Measurements from ENCODE around the gene IFNK. TPM values are rescaled to one million over a fixed set of nuclear protein-coding genes. Genes with fewer than 3 reads are reported as not detected.

The IFNK gene
- total RNA-seq, 2 experiments from 2014 or later: not detected

DNA sequence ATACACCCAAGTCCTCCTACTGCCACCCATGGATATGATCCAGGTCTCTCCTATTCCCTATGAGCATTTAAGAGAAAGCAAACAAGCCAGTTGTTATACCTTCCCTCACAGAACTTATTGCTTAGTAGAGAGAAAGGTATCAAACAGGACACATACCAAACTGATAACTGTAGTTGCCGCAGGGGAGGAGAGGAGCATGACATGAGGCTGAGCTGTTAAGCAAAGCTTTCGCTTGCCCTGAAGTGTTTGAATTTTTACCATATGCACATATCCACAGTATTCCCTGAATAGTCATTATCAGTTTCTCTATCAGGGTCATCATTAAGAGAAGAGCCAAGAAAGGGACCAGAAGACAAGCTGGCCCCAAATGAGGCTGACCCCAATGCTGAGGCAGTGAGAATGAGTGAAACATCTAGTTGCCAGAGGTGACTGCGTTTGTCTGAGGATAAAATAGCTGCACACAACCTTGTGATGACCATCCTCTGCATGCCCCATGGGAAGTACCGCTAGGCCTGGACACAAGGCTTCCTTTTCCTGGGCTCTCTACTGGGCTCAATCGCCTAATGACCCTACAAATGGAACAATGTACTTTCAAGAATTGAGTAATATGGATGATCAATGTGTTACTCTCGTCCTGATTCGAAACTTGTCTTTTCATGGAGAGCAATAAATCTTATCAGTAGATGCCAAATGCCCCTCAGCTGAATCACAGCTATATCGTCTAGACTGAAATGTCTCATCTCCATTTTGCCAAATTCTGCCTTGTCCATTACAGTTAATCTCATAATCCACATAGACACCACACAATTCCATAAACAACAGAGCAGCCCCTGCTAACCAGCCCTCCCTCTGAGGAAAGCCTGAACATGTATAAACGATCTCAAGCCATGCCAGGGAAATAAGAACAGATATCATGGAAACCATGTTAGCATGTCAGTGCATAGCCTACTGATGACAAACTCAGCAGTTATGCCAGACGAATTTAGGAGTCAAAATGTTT lies 4.3 kb upstream of the IFNK start:
- POLR2A ChIA-PET: no interaction called here
- Mint-ChIP-seq H3K4me1 (no peaks in the 10 kb centered on the region), H3K27me3 (no peaks in the 10 kb centered on the region), H3K9me3 (no peaks in the 10 kb centered on the region), H3K27ac (no peak overlapping the region), H3K36me3 (ENCODE audit: low read depth) (no peaks in the 10 kb centered on the region), H3K4me3 (no peak overlapping the region)
- DNase-seq: no peak
- CTCF ChIA-PET: no interaction called here

- CTCF ChIA-PET: no interaction called here
- DNase-seq: no peak
- Mint-ChIP-seq H3K27ac (no peak overlapping the region), H3K9me3 (no peaks in the 10 kb centered on the region), H3K4me3 (no peak overlapping the region), H3K36me3 (ENCODE audit: low read depth) (no peaks in the 10 kb centered on the region), H3K27me3 (peaks cover 3% of the 10 kb centered on the region), H3K4me1 (no peaks in the 10 kb centered on the region)
- POLR2A ChIA-PET: no interaction called here
Measured at GRCh38 chr9:27520986-27521385, 3.1 kb upstream of the IFNK start.

DNA sequence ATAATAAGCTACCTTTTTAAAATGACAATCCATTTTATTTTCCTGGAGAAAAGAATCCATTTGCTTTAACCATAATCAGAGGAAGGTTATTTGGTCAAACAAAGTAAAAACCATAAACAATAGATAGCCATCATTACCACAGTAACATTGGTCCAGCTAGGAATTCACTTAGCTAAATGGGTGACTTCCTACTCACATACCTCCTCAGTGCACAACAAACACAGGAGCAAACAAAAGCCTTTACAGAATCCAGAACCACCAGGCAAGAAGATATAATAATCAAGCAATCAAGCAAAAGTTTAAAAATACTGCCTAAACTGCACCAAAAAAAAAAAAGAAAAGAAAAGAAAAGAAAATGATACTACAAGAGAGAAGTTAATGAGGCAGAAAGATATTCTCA lies 949 bp upstream of the IFNK start:
- DNase-seq: no peak
- peaks cover 6% of the 10 kb centered on the region for H3K4me1 Mint-ChIP-seq
- CTCF ChIA-PET: interaction anchor here (1.2 to 1.6 kb wide), 2 partner anchors 9 to 13 kb away, joined by 3 to 4 read pairs; no protein-coding TSS in a partner anchor
- H3K4me3 Mint-ChIP-seq: no peak overlapping the region
- H3K27me3 Mint-ChIP-seq: peaks cover 20% of the 10 kb centered on the region
- no peak overlapping the region for H3K27ac Mint-ChIP-seq
- no peaks in the 10 kb centered on the region for H3K9me3 Mint-ChIP-seq
- POLR2A ChIA-PET: no interaction called here
- H3K36me3 Mint-ChIP-seq (ENCODE audit: low read depth): no peaks in the 10 kb centered on the region

DNA sequence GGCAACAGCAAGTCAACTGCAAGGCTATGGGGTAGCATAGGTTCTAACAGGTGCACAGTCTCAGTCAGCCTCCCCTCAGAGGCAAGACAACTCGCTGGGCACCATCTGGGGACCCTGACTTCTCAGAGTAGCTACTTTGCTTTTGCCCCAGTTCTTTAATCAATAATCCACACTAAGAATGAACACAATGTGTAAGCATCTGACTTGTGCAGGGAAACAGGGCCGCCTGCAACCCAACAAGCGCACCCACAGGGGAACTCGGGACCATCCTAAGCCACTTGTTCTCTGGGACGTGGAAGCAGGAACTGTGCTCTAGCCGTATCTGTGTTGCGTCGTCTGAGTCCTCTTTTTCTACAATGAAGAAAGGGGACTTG lies 3.6 kb downstream of the IFNK start:
- peak overlapping the region; percentile 85 for H3K4me3 Mint-ChIP-seq
- no peak overlapping the region for H3K27ac Mint-ChIP-seq
- no peaks in the 10 kb centered on the region for H3K36me3 Mint-ChIP-seq (ENCODE audit: low read depth)
- POLR2A ChIA-PET: no interaction called here
- CTCF ChIA-PET: interaction anchor here (0.6 kb wide), 1 partner anchor 750 kb away, joined by 3 read pairs; no protein-coding TSS in a partner anchor
- no peaks in the 10 kb centered on the region for H3K9me3 Mint-ChIP-seq
- DNase-seq: no peak
- peaks cover 24% of the 10 kb centered on the region for H3K27me3 Mint-ChIP-seq
- H3K4me1 Mint-ChIP-seq: peaks cover 12% of the 10 kb centered on the region

GRCh38 chr9:27528076-27528885 lies 4.2 kb downstream of the IFNK start:
- H3K27me3 Mint-ChIP-seq: peaks cover 24% of the 10 kb centered on the region
- ChIA-PET POLR2A (no interaction called here), CTCF (no interaction called here)
- H3K9me3 Mint-ChIP-seq: no peaks in the 10 kb centered on the region
- peak; percentile 62 for DNase-seq
- no peak overlapping the region for H3K27ac Mint-ChIP-seq
- H3K36me3 Mint-ChIP-seq (ENCODE audit: low read depth): no peaks in the 10 kb centered on the region
- H3K4me3 Mint-ChIP-seq: peak overlapping the region; percentile 85
- peaks cover 12% of the 10 kb centered on the region for H3K4me1 Mint-ChIP-seq

GRCh38 chr9:27528886-27529315 lies 4.8 kb downstream of the IFNK start:
- peak overlapping the region; percentile 77 for H3K27ac Mint-ChIP-seq
- CTCF ChIA-PET: interaction anchor here (1.0 to 1.6 kb wide), 5 partner anchors 31 to 200 kb away, joined by 3 to 5 read pairs (median 3); no protein-coding TSS in a partner anchor
- peak overlapping the region; percentile 85 for H3K4me3 Mint-ChIP-seq
- POLR2A ChIA-PET: no interaction called here
- no peaks in the 10 kb centered on the region for H3K36me3 Mint-ChIP-seq (ENCODE audit: low read depth)
- peaks cover 24% of the 10 kb centered on the region for H3K27me3 Mint-ChIP-seq
- DNase-seq: peak; percentile 27
- peaks cover 12% of the 10 kb centered on the region for H3K4me1 Mint-ChIP-seq
- no peaks in the 10 kb centered on the region for H3K9me3 Mint-ChIP-seq

DNA sequence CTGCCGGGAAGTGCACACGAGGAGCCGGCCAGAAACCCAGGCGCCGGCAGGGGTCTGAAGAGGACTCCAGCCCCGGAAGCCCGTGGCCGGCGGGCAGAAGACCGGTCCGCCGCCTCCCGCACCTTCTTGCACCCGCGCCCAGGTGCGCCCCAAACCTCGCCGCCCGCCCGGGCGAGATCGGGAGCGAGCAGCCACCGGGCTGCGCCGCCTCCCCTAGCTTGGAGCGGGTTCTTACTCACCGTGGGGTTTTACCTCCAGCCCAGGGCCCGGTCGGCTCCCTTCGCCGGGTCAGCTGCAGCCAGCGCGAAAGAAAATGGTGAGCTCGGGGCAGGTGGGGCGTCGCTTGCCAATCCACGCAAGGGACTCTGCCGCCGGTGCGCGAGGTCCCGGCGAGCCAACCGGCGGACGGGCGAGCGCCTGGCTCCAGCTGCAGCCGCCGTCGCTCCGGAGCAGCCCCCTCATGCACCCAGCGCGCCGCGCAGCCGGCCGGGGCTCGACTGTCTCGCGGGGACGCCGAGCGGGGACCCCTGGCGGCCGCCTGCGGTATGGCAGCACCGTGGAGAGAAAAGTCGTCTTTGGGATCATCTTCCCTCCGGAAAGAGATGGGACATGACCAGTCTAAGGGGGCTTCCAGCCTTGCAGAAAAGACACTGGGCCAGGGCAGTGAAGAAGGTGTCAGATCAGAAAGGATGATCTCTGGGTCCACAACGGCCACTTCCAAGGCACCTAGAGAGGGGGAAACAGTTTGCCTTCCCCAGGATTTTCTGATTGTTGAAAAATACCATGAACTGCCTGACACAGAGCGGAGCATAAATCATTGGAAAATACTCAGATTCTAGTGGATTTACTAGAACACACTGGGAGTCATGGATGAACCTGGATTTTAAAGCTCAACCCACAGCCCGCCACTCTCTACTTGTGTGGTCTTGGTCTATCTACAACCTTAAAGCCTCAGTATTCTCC lies 5.5 kb downstream of the IFNK start, which contains the start of gene MOB3B:
Gene MOB3B (minus strand): TSS at position 499 of the 963 bp plus-strand sequence. CDS start 74,264 bp downstream, outside the sequence.
- no peaks in the 10 kb centered on the region for H3K36me3 Mint-ChIP-seq (ENCODE audit: low read depth)
- H3K4me1 Mint-ChIP-seq: peaks cover 15% of the 10 kb centered on the region
- H3K27me3 Mint-ChIP-seq: peaks cover 24% of the 10 kb centered on the region
- POLR2A ChIA-PET: no interaction called here
- peak within 1 kb of the TSS; percentile 77 for H3K27ac Mint-ChIP-seq
- CTCF ChIA-PET: interaction anchor here (1.0 to 1.6 kb wide), 7 partner anchors 13 to 201 kb away, joined by 3 to 5 read pairs (median 3); no protein-coding TSS in a partner anchor
- no peaks in the 10 kb centered on the region for H3K9me3 Mint-ChIP-seq
- peak; percentile 74 for DNase-seq
- H3K4me3 Mint-ChIP-seq: peak within 1 kb of the TSS; percentile 85

DNA sequence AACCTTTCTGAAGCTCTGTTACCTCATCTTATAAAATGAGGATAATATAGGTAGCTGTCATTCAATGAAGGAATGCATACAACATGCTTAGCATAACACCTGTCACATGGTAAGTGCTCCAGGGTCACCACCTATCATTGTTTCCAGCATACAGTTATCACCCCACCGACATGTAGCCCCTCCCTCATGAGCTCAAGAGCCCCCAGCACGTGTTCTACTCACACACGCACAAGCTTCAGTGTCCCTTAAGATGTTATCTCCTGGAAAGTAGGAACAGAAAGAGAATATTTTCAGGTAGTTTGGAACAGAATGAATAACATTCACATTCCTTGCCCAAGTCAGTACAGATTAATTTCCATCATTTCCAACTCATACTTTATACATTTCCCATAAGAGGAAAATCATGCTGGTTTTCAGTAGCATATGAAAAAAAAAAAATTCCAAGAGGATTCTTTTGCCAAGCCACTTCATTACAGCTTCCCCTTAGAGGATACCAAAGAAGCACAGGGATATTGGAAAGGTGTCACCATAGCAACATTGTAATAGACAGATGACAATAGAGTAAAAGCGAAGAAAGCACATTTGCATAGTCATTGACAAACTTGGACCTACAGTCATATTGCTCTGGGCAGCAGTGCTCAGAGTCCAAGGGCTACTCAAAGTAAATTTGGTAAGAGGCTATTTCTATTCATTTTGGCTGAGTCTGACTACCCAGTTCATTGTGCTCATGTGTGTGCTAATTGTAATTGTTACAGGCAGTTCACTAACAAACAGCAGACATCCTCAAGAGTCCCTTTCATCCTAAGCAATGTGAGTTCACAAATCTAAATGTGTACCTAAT lies 7.0 kb downstream of the IFNK start:
- Mint-ChIP-seq H3K9me3 (no peaks in the 10 kb centered on the region), H3K36me3 (ENCODE audit: low read depth) (no peaks in the 10 kb centered on the region), H3K4me3 (no peak overlapping the region), H3K4me1 (peaks cover 19% of the 10 kb centered on the region), H3K27me3 (peaks cover 20% of the 10 kb centered on the region), H3K27ac (no peak overlapping the region)
- no peak for DNase-seq
- ChIA-PET POLR2A (no interaction called here), CTCF (interaction anchor here (1.0 to 1.1 kb wide), 2 partner anchors 162 to 164 kb away, joined by 3 to 5 read pairs; no protein-coding TSS in a partner anchor)

DNA sequence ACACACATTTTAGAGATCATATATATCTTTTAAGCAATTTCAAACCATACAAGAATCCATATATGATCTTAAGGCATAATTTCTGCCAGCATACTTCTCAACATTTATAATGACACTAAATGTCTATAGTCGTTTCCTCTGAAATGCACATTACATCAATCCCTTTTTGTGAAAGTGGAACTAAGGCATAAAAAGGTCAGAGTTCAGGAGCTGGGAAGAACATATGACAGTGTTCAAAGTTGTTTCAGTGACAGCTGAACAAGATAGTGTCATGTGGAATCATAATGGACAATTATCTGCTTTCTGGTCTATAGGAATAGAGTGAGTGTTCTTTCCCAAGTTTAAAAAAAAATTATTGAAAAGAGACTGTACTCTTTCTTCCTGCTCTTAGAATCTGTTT lies 8.0 kb downstream of the IFNK start:
- ChIA-PET CTCF (interaction anchor here (1.3 kb wide), 1 partner anchor 9 kb away, joined by 3 read pairs; no protein-coding TSS in a partner anchor), POLR2A (no interaction called here)
- H3K9me3 Mint-ChIP-seq: no peaks in the 10 kb centered on the region
- peaks cover 14% of the 10 kb centered on the region for H3K27me3 Mint-ChIP-seq
- H3K4me1 Mint-ChIP-seq: peaks cover 19% of the 10 kb centered on the region
- H3K36me3 Mint-ChIP-seq (ENCODE audit: low read depth): no peaks in the 10 kb centered on the region
- H3K4me3 Mint-ChIP-seq: no peak overlapping the region
- DNase-seq: no peak
- no peak overlapping the region for H3K27ac Mint-ChIP-seq

DNA sequence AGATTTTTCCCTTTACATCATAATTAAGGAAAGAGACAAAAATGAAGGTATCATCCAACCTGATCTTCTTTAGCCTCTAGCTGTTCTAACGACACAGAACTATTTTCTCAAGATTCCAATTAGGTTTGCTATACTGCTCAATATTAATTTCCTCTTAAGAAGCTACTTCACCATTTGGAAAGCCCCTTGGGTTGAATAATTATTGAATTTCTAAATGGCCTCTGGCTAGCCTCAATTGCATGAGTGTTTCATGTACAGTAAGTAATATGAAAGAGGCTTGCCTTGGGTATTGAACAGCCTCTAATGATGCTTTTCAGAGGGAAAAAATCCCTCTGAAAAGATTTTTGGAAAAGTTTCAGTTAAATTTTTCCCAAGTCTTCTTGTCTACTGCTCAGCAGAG lies 9.2 kb downstream of the IFNK start:
- Mint-ChIP-seq H3K27me3 (peaks cover 2% of the 10 kb centered on the region), H3K27ac (no peak overlapping the region), H3K36me3 (ENCODE audit: low read depth) (no peaks in the 10 kb centered on the region), H3K4me1 (peaks cover 11% of the 10 kb centered on the region), H3K9me3 (no peaks in the 10 kb centered on the region), H3K4me3 (no peak overlapping the region)
- CTCF ChIA-PET: no interaction called here
- DNase-seq: no peak
- POLR2A ChIA-PET: no interaction called here

DNA sequence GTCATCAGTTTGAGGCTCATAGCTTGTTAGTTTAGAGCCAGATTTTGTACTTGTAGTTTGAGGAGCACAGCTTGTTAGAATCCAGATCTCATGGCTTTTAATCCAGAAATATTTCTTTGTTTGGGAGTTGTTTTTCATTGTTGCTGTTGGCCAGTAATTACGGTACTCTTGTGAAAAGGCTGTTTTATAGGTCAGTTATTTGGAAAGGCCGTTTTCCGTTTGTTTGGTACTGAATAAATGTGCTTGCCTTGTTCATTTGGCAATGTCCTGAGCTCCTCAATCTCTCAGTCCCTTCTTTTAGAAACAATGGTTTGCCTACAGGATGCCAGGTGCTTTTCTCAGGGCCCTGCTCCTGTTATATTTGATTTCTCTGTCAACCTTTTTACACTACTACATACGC lies 10.0 kb downstream of the IFNK start:
- no peak for DNase-seq
- no peaks in the 10 kb centered on the region for H3K9me3 Mint-ChIP-seq
- ChIA-PET CTCF (no interaction called here), POLR2A (no interaction called here)
- peaks cover 7% of the 10 kb centered on the region for H3K4me1 Mint-ChIP-seq
- no peaks in the 10 kb centered on the region for H3K36me3 Mint-ChIP-seq (ENCODE audit: low read depth)
- no peak overlapping the region for H3K4me3 Mint-ChIP-seq
- H3K27me3 Mint-ChIP-seq: no peaks in the 10 kb centered on the region
- no peak overlapping the region for H3K27ac Mint-ChIP-seq

All from activated CD4-positive, alpha-beta T cell treated with anti-CD3 and anti-CD28 coated beads, Interleukin-2, amount 10 ng/mL, durations not matched to agents 7 days and 5 days (primary cell).